ENCODE data around the gene PSENEN.

DNA sequence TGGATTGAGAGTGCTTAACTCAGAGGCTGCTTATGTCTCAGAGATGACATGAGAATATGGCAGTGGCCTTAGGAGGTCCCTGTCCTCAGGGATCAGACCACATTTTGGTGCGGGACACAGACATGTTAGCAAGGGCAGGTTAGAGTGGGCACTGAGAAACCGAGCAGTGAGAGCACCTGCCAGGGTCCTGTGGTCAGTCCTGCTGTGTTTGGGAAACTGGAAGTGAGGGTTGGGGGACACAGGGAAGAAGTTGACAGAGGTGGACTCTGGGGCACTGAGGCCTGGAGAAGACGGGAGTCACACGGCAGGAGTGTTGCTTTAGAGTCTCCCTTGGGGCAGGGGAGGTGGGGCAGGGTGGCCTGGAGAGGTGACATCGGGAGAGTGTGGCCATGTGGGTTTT, 10.6 kb upstream of the PSENEN start:
- TF ChIP-seq, protein P1, sequence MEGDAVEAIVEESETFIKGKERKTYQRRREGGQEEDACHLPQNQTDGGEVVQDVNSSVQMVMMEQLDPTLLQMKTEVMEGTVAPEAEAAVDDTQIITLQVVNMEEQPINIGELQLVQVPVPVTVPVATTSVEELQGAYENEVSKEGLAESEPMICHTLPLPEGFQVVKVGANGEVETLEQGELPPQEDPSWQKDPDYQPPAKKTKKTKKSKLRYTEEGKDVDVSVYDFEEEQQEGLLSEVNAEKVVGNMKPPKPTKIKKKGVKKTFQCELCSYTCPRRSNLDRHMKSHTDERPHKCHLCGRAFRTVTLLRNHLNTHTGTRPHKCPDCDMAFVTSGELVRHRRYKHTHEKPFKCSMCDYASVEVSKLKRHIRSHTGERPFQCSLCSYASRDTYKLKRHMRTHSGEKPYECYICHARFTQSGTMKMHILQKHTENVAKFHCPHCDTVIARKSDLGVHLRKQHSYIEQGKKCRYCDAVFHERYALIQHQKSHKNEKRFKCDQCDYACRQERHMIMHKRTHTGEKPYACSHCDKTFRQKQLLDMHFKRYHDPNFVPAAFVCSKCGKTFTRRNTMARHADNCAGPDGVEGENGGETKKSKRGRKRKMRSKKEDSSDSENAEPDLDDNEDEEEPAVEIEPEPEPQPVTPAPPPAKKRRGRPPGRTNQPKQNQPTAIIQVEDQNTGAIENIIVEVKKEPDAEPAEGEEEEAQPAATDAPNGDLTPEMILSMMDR (IDR thresholded peaks at IDR 0.05), result no peak
- no peak for TF ChIP-seq POLR2A (IDR thresholded peaks at IDR 0.05)
